HepG2 (cell line): ENCODE results near the gene PDIA2. TPM values are rescaled to one million over a fixed set of nuclear protein-coding genes. Genes with fewer than 3 reads are reported as not detected.
A peak's percentile ranks its signal among the peaks of the same experiment; 100 is the strongest.

Experiments used
- AGO1 ChIP-seq: fragments of 200-400 bp; formaldehyde crosslinking; IDR thresholded peaks from 2 replicates; pipeline ENCODE4 v1.6.1; 2017; ENCODE audit warnings: mild to moderate bottlenecking, low read depth, low read length, moderate library complexity; ENCODE audit not compliant: poor library complexity, severe bottlenecking
- ARHGAP35 ChIP-seq: sonication (generic); formaldehyde crosslinking; IDR thresholded peaks from 2 replicates; pipeline ENCODE4 v1.9.0; 2022; ENCODE audit warnings: mild to moderate bottlenecking, inconsistent platforms, moderate library complexity, missing genetic modification reagents, borderline replicate concordance
- ATAD3A ChIP-seq: sonication (generic); formaldehyde crosslinking; IDR thresholded peaks from 2 replicates; pipeline ENCODE4 v1.4.0; 2020; ENCODE audit warnings: missing genetic modification reagents
- CBX1 ChIP-seq: IDR thresholded peaks from one replicate; pipeline ENCODE4 v1.6.1; 2016; ENCODE audit warnings: antibody characterized with exemption, low read depth
- CEBPB ChIP-seq: IDR thresholded peaks from 2 replicates; pipeline ENCODE4 v1.6.1; 2011; ENCODE audit warnings: low read depth, low read length, improper control_type of control experiment, borderline replicate concordance
- KDM5A ChIP-seq: fragments of 200-600 bp; sonication (generic); IDR thresholded peaks from 2 replicates; pipeline ENCODE4 v1.7.0; 2018; ENCODE audit warnings: antibody characterized with exemption, mild to moderate bottlenecking, low read length, borderline replicate concordance
- RAD21 ChIP-seq: fragments of 450-650 bp; formaldehyde crosslinking; IDR thresholded peaks from 2 replicates; pipeline ENCODE4 v1.5.0; 2020; ENCODE audit warnings: mild to moderate bottlenecking
- RFX5 ChIP-seq: IDR thresholded peaks from 2 replicates; pipeline ENCODE4 v1.6.1; 2011; ENCODE audit warnings: low read depth, low read length, improper control_type of control experiment
- SALL1 ChIP-seq: sonication (generic); formaldehyde crosslinking; IDR thresholded peaks from 2 replicates; pipeline ENCODE4 v1.8.0; 2022; ENCODE audit warnings: mild to moderate bottlenecking, missing genetic modification reagents
- SRSF1 ChIP-seq: fragments of 200-400 bp; formaldehyde crosslinking; optimal IDR thresholded peaks from 2 replicates; pipeline ENCODE3; 2017; ENCODE audit warnings: mild to moderate bottlenecking, low read depth, low read length, moderate library complexity
- TEAD2 ChIP-seq: sonication (generic); formaldehyde crosslinking; IDR thresholded peaks from 2 replicates; pipeline ENCODE4 v1.9.0; 2021; ENCODE audit warnings: missing genetic modification reagents
- THAP11 ChIP-seq: IDR thresholded peaks from 2 replicates; pipeline ENCODE4 v1.6.1; 2016; ENCODE audit warnings: missing biosample characterization, missing genetic modification reagents
- ZBTB37 ChIP-seq: sonication (generic); formaldehyde crosslinking; IDR thresholded peaks from 2 replicates; pipeline ENCODE4 v1.4.0; 2020; ENCODE audit warnings: mild to moderate bottlenecking, missing genetic modification reagents
- ZNF230 ChIP-seq: sonication (generic); formaldehyde crosslinking; IDR thresholded peaks from 2 replicates; pipeline ENCODE4 v1.4.0; 2020; ENCODE audit warnings: mild to moderate bottlenecking, missing genetic modification reagents
- ZNF282 ChIP-seq: fragments of 450-650 bp; IDR thresholded peaks from 2 replicates; pipeline ENCODE4 v1.6.1; 2018; ENCODE audit not compliant: partially characterized antibody
- ZNF468 ChIP-seq: sonication (generic); formaldehyde crosslinking; IDR thresholded peaks from 2 replicates; pipeline ENCODE4 v1.8.0; 2022; ENCODE audit warnings: mild to moderate bottlenecking, moderate library complexity, missing genetic modification reagents
- ZNF558 ChIP-seq: sonication (generic); formaldehyde crosslinking; IDR thresholded peaks from 2 replicates; pipeline ENCODE4 v1.9.0; 2022; ENCODE audit warnings: mild to moderate bottlenecking, missing genetic modification reagents, borderline replicate concordance
- ZNF572 ChIP-seq: sonication (generic); formaldehyde crosslinking; IDR thresholded peaks from 2 replicates; pipeline ENCODE4 v1.5.1; 2020; ENCODE audit warnings: mild to moderate bottlenecking, missing genetic modification reagents
- ZNF605 ChIP-seq: sonication (generic); formaldehyde crosslinking; IDR thresholded peaks from 2 replicates; pipeline ENCODE4 v1.8.0; 2022; ENCODE audit warnings: mild to moderate bottlenecking, missing genetic modification reagents
- ZNF615 ChIP-seq: sonication (generic); formaldehyde crosslinking; IDR thresholded peaks from 2 replicates; pipeline ENCODE4 v1.5.0; 2020; ENCODE audit warnings: mild to moderate bottlenecking, missing genetic modification reagents, borderline replicate concordance
- ZZZ3 ChIP-seq: sonication (generic); formaldehyde crosslinking; IDR thresholded peaks from 2 replicates; pipeline ENCODE4 v1.4.0; 2020; ENCODE audit warnings: missing genetic modification reagents, mild to moderate bottlenecking, borderline replicate concordance
- polyA plus RNA-seq, 8 experiments: library from polyadenylated mRNA; depleted of rRNA in 3 of 8; stranded (reverse) in 7 of 8; unstranded in 1 of 8; fragments of >200 nt; fragmentation: Illumina TruSeq in 4 of 8; extraction: Trizol in 4 of 8; gene quantifications; 2 replicates each; pipeline versions ENCODE4 v1.2.1 to v1.2.3, GENCODE V29; 2011 to 2016; ENCODE audit warnings: low read depth in 4 of 8, missing spikeins in 1 of 8, mixed read lengths in 1 of 8; ENCODE audit not compliant: insufficient read depth in 1 of 8
- total RNA-seq, 5 experiments: library from RNA; depleted of rRNA; stranded (reverse); fragments of >200 nt; fragmentation: Illumina TruSeq; extraction: Trizol; gene quantifications; 2 replicates each; pipeline ENCODE4 v1.2.3, GENCODE V29; 2016; ENCODE audit warnings: low read depth in 1 of 5
- TF ChIP-seq, protein P1 (sequence below): sonication (generic); formaldehyde crosslinking; IDR thresholded peaks from 2 replicates; pipeline ENCODE4 v1.9.0; 2021; ENCODE audit warnings: missing genetic modification reagents, borderline replicate concordance
- TF ChIP-seq, protein P2 (sequence below): IDR thresholded peaks from 2 replicates; pipeline ENCODE4 v1.6.1; 2016; ENCODE audit warnings: missing genetic modification reagents, missing compliant biosample characterization
- TF ChIP-seq, protein P3 (sequence below): sonication (generic); formaldehyde crosslinking; IDR thresholded peaks from 2 replicates; pipeline ENCODE4 v1.9.0; 2022; ENCODE audit warnings: missing genetic modification reagents, mild to moderate bottlenecking, borderline replicate concordance

PDIA2 gene
- total and polyA plus RNA-seq, 2 of the 13 experiments (the other 11 are each of a cell fraction or from before 2014, with no cell fraction given), result 0.35 to 1.9 TPM

- TF ChIP-seq, protein P1, sequence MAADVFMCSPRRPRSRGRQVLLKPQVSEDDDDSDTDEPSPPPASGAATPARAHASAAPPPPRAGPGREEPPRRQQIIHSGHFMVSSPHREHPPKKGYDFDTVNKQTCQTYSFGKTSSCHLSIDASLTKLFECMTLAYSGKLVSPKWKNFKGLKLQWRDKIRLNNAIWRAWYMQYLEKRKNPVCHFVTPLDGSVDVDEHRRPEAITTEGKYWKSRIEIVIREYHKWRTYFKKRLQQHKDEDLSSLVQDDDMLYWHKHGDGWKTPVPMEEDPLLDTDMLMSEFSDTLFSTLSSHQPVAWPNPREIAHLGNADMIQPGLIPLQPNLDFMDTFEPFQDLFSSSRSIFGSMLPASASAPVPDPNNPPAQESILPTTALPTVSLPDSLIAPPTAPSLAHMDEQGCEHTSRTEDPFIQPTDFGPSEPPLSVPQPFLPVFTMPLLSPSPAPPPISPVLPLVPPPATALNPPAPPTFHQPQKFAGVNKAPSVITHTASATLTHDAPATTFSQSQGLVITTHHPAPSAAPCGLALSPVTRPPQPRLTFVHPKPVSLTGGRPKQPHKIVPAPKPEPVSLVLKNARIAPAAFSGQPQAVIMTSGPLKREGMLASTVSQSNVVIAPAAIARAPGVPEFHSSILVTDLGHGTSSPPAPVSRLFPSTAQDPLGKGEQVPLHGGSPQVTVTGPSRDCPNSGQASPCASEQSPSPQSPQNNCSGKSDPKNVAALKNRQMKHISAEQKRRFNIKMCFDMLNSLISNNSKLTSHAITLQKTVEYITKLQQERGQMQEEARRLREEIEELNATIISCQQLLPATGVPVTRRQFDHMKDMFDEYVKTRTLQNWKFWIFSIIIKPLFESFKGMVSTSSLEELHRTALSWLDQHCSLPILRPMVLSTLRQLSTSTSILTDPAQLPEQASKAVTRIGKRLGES (CRISPR knock-in tag), result no peak
- TF ChIP-seq SRSF1, result no peak
- no peak for TF ChIP-seq KDM5A
- TF ChIP-seq ZNF558, result no peak
- TF ChIP-seq CBX1, result no peak
- no peak for TF ChIP-seq TEAD2 (CRISPR knock-in tag)
- no peak for TF ChIP-seq ZZZ3 (CRISPR knock-in tag)
- TF ChIP-seq CEBPB, result peak; percentile 88; the same call in 1 of the 2 replicates
- no peak for TF ChIP-seq ZNF282
- TF ChIP-seq THAP11 (CRISPR knock-in tag), result peak; percentile 89
- 0 out of 2 replicates have a peak, but pooled peaks have one; percentile 31 for TF ChIP-seq ZNF468 (CRISPR knock-in tag)
- TF ChIP-seq ZNF615 (CRISPR knock-in tag), result no peak
- TF ChIP-seq RAD21 (CRISPR knock-in tag), result peak; percentile 29
- TF ChIP-seq, protein P2, sequence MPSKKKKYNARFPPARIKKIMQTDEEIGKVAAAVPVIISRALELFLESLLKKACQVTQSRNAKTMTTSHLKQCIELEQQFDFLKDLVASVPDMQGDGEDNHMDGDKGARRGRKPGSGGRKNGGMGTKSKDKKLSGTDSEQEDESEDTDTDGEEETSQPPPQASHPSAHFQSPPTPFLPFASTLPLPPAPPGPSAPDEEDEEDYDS (CRISPR knock-in tag), result no peak; the same call in 1 of the 2 replicates
- TF ChIP-seq RFX5, result no peak
- TF ChIP-seq ZNF572, result peak; percentile 63; the same call in 1 of the 2 replicates
- no peak for TF ChIP-seq ATAD3A (CRISPR knock-in tag)
- no peak; the same call in 1 of the 2 replicates for TF ChIP-seq ZBTB37
- TF ChIP-seq SALL1 (CRISPR knock-in tag), result peak; percentile 40; the same call in 1 of the 2 replicates
- no peak for TF ChIP-seq ZNF230 (CRISPR knock-in tag)
- TF ChIP-seq, protein P3, sequence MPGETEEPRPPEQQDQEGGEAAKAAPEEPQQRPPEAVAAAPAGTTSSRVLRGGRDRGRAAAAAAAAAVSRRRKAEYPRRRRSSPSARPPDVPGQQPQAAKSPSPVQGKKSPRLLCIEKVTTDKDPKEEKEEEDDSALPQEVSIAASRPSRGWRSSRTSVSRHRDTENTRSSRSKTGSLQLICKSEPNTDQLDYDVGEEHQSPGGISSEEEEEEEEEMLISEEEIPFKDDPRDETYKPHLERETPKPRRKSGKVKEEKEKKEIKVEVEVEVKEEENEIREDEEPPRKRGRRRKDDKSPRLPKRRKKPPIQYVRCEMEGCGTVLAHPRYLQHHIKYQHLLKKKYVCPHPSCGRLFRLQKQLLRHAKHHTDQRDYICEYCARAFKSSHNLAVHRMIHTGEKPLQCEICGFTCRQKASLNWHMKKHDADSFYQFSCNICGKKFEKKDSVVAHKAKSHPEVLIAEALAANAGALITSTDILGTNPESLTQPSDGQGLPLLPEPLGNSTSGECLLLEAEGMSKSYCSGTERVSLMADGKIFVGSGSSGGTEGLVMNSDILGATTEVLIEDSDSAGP (CRISPR knock-in tag), result peak; percentile 74; the same call in 1 of the 2 replicates
- peak; percentile 59 for TF ChIP-seq AGO1
- no peak for TF ChIP-seq ZNF605 (CRISPR knock-in tag)
- TF ChIP-seq ARHGAP35 (CRISPR knock-in tag), result peak; percentile 74; the same call in 1 of the 2 replicates
These were observed 48.3 kb upstream of the PDIA2 start, which contains the start of gene FAM234A (continued) for GRCh38 chr16:234468-235305.
